22Rv1 (cell line): ENCODE results near the gene TEX55.
"Not testable (repeated sequence)": the region's sequence is repeated elsewhere in the genome, so short reads cannot be mapped to it uniquely, and the experiment has no call there.

Experiments
- ZFX ChIP-seq: fragments of 450-650 bp; IDR thresholded peaks from 2 replicates; pipeline ENCODE4 v1.6.1; 2017; ENCODE audit warnings: antibody characterized with exemption, borderline replicate concordance
- TF ChIP-seq, protein P1 (sequence below): fragments of 450-650 bp; IDR thresholded peaks from 2 replicates; pipeline ENCODE4 v1.5.1; 2017; ENCODE audit warnings: mild to moderate bottlenecking

DNA sequence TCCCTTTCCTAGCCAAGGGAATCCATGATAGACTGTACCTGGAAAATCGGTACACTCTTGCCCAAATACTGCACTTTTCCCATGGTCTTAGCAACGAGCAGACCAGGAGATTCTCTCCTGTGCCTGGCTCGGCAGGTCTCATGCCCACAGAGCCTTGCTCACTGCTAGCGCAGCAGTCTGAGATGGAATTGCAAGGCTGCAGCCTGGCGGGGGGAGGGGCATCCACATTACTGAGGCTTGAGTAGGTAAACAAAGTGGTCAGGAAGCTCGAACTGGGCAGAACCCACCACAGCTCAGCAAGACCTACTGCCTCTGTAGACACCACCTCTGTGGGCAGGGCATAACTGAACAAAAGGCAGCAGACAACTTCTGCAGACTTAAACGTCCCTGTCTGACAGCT lies 15.7 kb upstream of the TEX55 start:
- TF ChIP-seq, protein P1, sequence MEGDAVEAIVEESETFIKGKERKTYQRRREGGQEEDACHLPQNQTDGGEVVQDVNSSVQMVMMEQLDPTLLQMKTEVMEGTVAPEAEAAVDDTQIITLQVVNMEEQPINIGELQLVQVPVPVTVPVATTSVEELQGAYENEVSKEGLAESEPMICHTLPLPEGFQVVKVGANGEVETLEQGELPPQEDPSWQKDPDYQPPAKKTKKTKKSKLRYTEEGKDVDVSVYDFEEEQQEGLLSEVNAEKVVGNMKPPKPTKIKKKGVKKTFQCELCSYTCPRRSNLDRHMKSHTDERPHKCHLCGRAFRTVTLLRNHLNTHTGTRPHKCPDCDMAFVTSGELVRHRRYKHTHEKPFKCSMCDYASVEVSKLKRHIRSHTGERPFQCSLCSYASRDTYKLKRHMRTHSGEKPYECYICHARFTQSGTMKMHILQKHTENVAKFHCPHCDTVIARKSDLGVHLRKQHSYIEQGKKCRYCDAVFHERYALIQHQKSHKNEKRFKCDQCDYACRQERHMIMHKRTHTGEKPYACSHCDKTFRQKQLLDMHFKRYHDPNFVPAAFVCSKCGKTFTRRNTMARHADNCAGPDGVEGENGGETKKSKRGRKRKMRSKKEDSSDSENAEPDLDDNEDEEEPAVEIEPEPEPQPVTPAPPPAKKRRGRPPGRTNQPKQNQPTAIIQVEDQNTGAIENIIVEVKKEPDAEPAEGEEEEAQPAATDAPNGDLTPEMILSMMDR = not testable (repeated sequence)
- not testable (repeated sequence) for TF ChIP-seq ZFX
